Measurements from ENCODE around the gene PRSS27.

The PRSS27 gene

GRCh38 chr16:2708955-2709587, 11.0 kb downstream of the PRSS27 start:
- DNase-seq (ENCODE audit: low spot score), result no peak

- DNase-seq (ENCODE audit: low spot score), result no peak
Measured at GRCh38 chr16:2708290-2708639, 11.8 kb downstream of the PRSS27 start.

GRCh38 chr16:2707368-2708289, 12.4 kb downstream of the PRSS27 start:
- no peak for DNase-seq (ENCODE audit: low spot score)

- no peak for DNase-seq (ENCODE audit: low spot score)
Measured at GRCh38 chr16:2706611-2707311, 13.3 kb downstream of the PRSS27 start.

GRCh38 chr16:2706085-2706484, 13.9 kb downstream of the PRSS27 start:
- DNase-seq (ENCODE audit: low spot score), result no peak

- DNase-seq (ENCODE audit: low spot score), result no peak
Measured at GRCh38 chr16:2705351-2705750, 14.7 kb downstream of the PRSS27 start.

GRCh38 chr16:2704983-2705275, 15.1 kb downstream of the PRSS27 start:
- DNase-seq (ENCODE audit: low spot score), result no peak

GRCh38 chr16:2704166-2704982, 15.7 kb downstream of the PRSS27 start:
- no peak for DNase-seq (ENCODE audit: low spot score)

GRCh38 chr16:2702871-2703745, 16.9 kb downstream of the PRSS27 start:
- no peak for DNase-seq (ENCODE audit: low spot score)

- no peak for DNase-seq (ENCODE audit: low spot score)
Measured at GRCh38 chr16:2702438-2702825, 17.6 kb downstream of the PRSS27 start.

- no peak for DNase-seq (ENCODE audit: low spot score)
Measured at GRCh38 chr16:2701713-2702437, 18.1 kb downstream of the PRSS27 start.

- DNase-seq (ENCODE audit: low spot score), result no peak
Measured at GRCh38 chr16:2701272-2701671, 18.8 kb downstream of the PRSS27 start.

GRCh38 chr16:2700786-2701185, 19.2 kb downstream of the PRSS27 start:
- no peak for DNase-seq (ENCODE audit: low spot score)

GRCh38 chr16:2699791-2700600, 20.0 kb downstream of the PRSS27 start:
- DNase-seq (ENCODE audit: low spot score), result no peak

GRCh38 chr16:2698965-2699750, 20.9 kb downstream of the PRSS27 start:
- no peak for DNase-seq (ENCODE audit: low spot score)

GRCh38 chr16:2698103-2698870, 21.7 kb downstream of the PRSS27 start:
- no peak for DNase-seq (ENCODE audit: low spot score)

GRCh38 chr16:2697401-2697948, 22.5 kb downstream of the PRSS27 start:
- DNase-seq (ENCODE audit: low spot score), result no peak

Measured in COLO829 (cell line).